Endothelial cell of umbilical vein (primary cell): ENCODE results near the gene UGGT2. TPM values are rescaled to one million over a fixed set of nuclear protein-coding genes. Genes with fewer than 3 reads are reported as not detected.

Experiments used
- BruUV-seq: library from RNA; stranded (reverse); fragments of 400-500 nt; replicated peaks from 2 replicates; lab custom pipeline; 2021; lab: Mats Ljungman, UMichigan
- CTCF ChIA-PET: fragments of 300-600, 350-600 bp; sonication (Branson Sonifier 250); formaldehyde crosslinking; loops from one replicate; lab custom pipeline; 2021; ENCODE audit warnings: antibody characterized with exemption, inconsistent platforms; lab: Charles Lee
- POLR2A ChIA-PET: fragments of 300-600, 350-600 bp; sonication (Branson Sonifier 250); formaldehyde crosslinking; loops from one replicate; lab custom pipeline; 2021; ENCODE audit warnings: antibody characterized with exemption, inconsistent platforms; lab: Charles Lee
- DNase-seq: peaks from one replicate; pipeline ENCODE4 v3.0.0-alpha.2; 2011; ENCODE audit warnings: low read depth, low spot score
- FAIRE-seq: peaks from 2 replicates; lab custom pipeline; 2011; peaks lifted over from hg19 to GRCh38; lab: Jason Lieb, UNC
- H2AFZ ChIP-seq: 2 replicates; pipeline ENCODE4 v1.6.0; 2012; ENCODE audit warnings: low read depth, low read length, control low read depth, inconsistent platforms
- H3K27ac ChIP-seq: 2 replicates; pipeline ENCODE4 v1.5.1; 2011; ENCODE audit warnings: low read depth, mild to moderate bottlenecking, control low read depth, low read length, moderate library complexity; ENCODE audit not compliant: insufficient read depth
- H3K27me3 ChIP-seq, 2 experiments: 2 replicates each; pipeline versions ENCODE4 v1.6.0 to v1.6.1; 2011; ENCODE audit warnings: low read length in 2 of 2, mixed read lengths in 1 of 2; ENCODE audit not compliant: control insufficient read depth in 2 of 2, insufficient read depth in 2 of 2
- H3K36me3 ChIP-seq, 2 experiments: 2 replicates in 1 of 2; 3 replicates in 1 of 2; pipeline ENCODE4 v1.5.1; 2011; ENCODE audit warnings: low read length in 2 of 2, mild to moderate bottlenecking in 1 of 2, moderate library complexity in 1 of 2; ENCODE audit not compliant: control insufficient read depth in 2 of 2, insufficient read depth in 2 of 2; ENCODE audit errors: extremely low read depth in 1 of 2
- H3K4me1 ChIP-seq: 3 replicates; pipeline ENCODE4 v1.5.1; 2011; ENCODE audit warnings: mild to moderate bottlenecking, low read length; ENCODE audit not compliant: control insufficient read depth, insufficient read depth; ENCODE audit errors: extremely low read depth
- H3K4me2 ChIP-seq: 2 replicates; pipeline ENCODE4 v1.6.1; 2011; ENCODE audit warnings: low read length, control low read depth, mixed read lengths; ENCODE audit not compliant: insufficient read depth
- H3K4me3 ChIP-seq, 3 experiments: fragments of 200-600 bp in 1 of 3; sonication (generic), shearing (Covaris generic) in 1 of 3; replicated peaks in 1 of 3; 2 replicates each; pipeline ENCODE4 v1.5.1; 2011 to 2016; ENCODE audit warnings: control low read depth in 3 of 3, low read length in 3 of 3, mild to moderate bottlenecking in 2 of 3, inconsistent platforms in 1 of 3, low read depth in 1 of 3, moderate library complexity in 1 of 3; ENCODE audit not compliant: insufficient read depth in 1 of 3
- H3K79me2 ChIP-seq: 2 replicates; pipeline ENCODE4 v1.6.0; 2012; ENCODE audit warnings: low read length, inconsistent platforms; ENCODE audit not compliant: control insufficient read depth, insufficient read depth
- H3K9ac ChIP-seq: replicated peaks from 2 replicates; pipeline ENCODE3; 2011; ENCODE audit warnings: low read length, control low read depth; ENCODE audit not compliant: insufficient read depth; ENCODE audit errors: extremely low read depth
- H3K9me1 ChIP-seq: replicated peaks from 3 replicates; pipeline ENCODE4 v1.6.0; 2011; ENCODE audit warnings: mild to moderate bottlenecking, low read length; ENCODE audit not compliant: control insufficient read depth, insufficient read depth; ENCODE audit errors: extremely low read depth
- H3K9me3 ChIP-seq: replicated peaks from 2 replicates; pipeline ENCODE4 v1.5.1; 2012; ENCODE audit warnings: low read length, inconsistent platforms; ENCODE audit not compliant: control insufficient read depth, insufficient read depth
- H4K20me1 ChIP-seq: replicated peaks from 2 replicates; pipeline ENCODE3; 2011; ENCODE audit warnings: mild to moderate bottlenecking, low read length; ENCODE audit not compliant: control insufficient read depth, insufficient read depth; ENCODE audit errors: extremely low read depth
- CTCF ChIP-seq, 2 donors: IDR thresholded peaks; 1 replicate in 1 of 2; 2 replicates in 1 of 2; pipeline ENCODE4 v1.5.1; 2011; ENCODE audit warnings: low read length in 2 of 2, mild to moderate bottlenecking in 2 of 2, moderate library complexity in 2 of 2, control low read depth in 1 of 2, inconsistent platforms in 1 of 2, low read depth in 1 of 2; ENCODE audit not compliant: insufficient read depth in 1 of 2; ENCODE audit errors: extremely low read depth in 1 of 2
- EZH2 ChIP-seq: IDR thresholded peaks from 2 replicates; pipeline ENCODE4 v1.6.1; 2012; ENCODE audit warnings: borderline replicate concordance, low read depth, mild to moderate bottlenecking, moderate library complexity, low read length, inconsistent platforms; ENCODE audit not compliant: severe bottlenecking
- FOS ChIP-seq: IDR thresholded peaks from 2 replicates; pipeline ENCODE4 v1.6.1; 2011; ENCODE audit warnings: mild to moderate bottlenecking, low read length, moderate library complexity, borderline replicate concordance; ENCODE audit not compliant: insufficient read depth
- GATA2 ChIP-seq: IDR thresholded peaks from 2 replicates; pipeline ENCODE4 v1.7.0; 2011; ENCODE audit warnings: low read depth, mild to moderate bottlenecking, moderate library complexity, mixed read lengths, low read length; ENCODE audit not compliant: insufficient read length, insufficient read depth
- JUN ChIP-seq: IDR thresholded peaks from 2 replicates; pipeline ENCODE4 v1.6.1; 2011; ENCODE audit warnings: borderline replicate concordance, low read depth; ENCODE audit not compliant: insufficient read length, insufficient read depth
- MAX ChIP-seq: IDR thresholded peaks from 2 replicates; pipeline ENCODE4 v1.6.1; 2011; ENCODE audit not compliant: insufficient read depth, insufficient read length
- MYC ChIP-seq: IDR thresholded peaks from one replicate; pipeline ENCODE4 v1.6.1; 2011; ENCODE audit warnings: mild to moderate bottlenecking, low read depth, low read length
- POLR2A ChIP-seq: IDR thresholded peaks from 2 replicates; pipeline ENCODE4 v1.6.1; 2012; ENCODE audit warnings: low read depth, mild to moderate bottlenecking, control low read depth, low read length
- POLR2AphosphoS5 ChIP-seq: IDR thresholded peaks from 2 replicates; pipeline ENCODE4 v1.6.1; 2012; ENCODE audit warnings: low read depth, mild to moderate bottlenecking, control low read depth, low read length, moderate library complexity; ENCODE audit not compliant: insufficient read depth
- dilution Hi-C: fragments of 300-500 bp; cut with MboI; formaldehyde crosslinking; loops from one replicate; pipeline ENCODE4 v1.15.0; 2019; ENCODE audit warnings: low sequenced_read_pairs; ENCODE audit not compliant: extremely low pct_ligation_motif_present
- intact Hi-C: fragments of 100-400 bp; cut with micrococcal nuclease; formaldehyde crosslinking; loops from one replicate; pipeline ENCODE4 v1.10.0; 2022
- polyA plus RNA-seq, 4 experiments: library from polyadenylated mRNA; depleted of rRNA in 3 of 4; stranded (reverse) in 3 of 4; unstranded in 1 of 4; fragments of >200 nt; gene quantifications; 2 replicates each; pipeline versions ENCODE4 v1.2.1 to v1.2.3, GENCODE V29; 2011 to 2012; ENCODE audit warnings: missing spikeins in 1 of 4
- total RNA-seq: library from RNA; stranded (reverse); gene quantifications from 2 replicates; pipeline ENCODE4 v1.2.3, GENCODE V29; 2021

UGGT2 gene
- total and polyA plus RNA-seq, 2 donors (not counting 3 experiments of a cell fraction or from before 2014, with no cell fraction given) = 4.6 to 25.1 TPM

- CTCF ChIA-PET = interaction anchor here (1.1 kb wide), 1 partner anchor 73 kb away, joined by 3 read pairs; no protein-coding TSS in a partner anchor
- dilution Hi-C loops = no loop called here
- intact Hi-C loops = no loop called here
These were observed 146.2 kb downstream of the UGGT2 start for GRCh38 chr13:95906999-95907398.

More at GRCh38 chr13:95906999-95907398, 146.2 kb downstream of the UGGT2 start:
- no peaks in the 10 kb centered on the region for H4K20me1 ChIP-seq
- H3K9me1 ChIP-seq = no peaks in the 10 kb centered on the region
- no peak overlapping the region for H3K4me3 ChIP-seq
- no peaks in the 10 kb centered on the region for H3K27me3 ChIP-seq
- H3K4me1 ChIP-seq = no peaks in the 10 kb centered on the region
- POLR2A ChIA-PET = no interaction called here
- no TSS peak for BruUV-seq
- no peaks in the 10 kb centered on the region for H3K36me3 ChIP-seq
- no peak overlapping the region for H3K4me2 ChIP-seq
- H3K9ac ChIP-seq = no peak overlapping the region
- FAIRE-seq = no peak
- no peak for DNase-seq
- H3K79me2 ChIP-seq = no peaks in the 10 kb centered on the region
- no peak overlapping the region for H3K27ac ChIP-seq
- H3K9me3 ChIP-seq = no peaks in the 10 kb centered on the region
- TF ChIP-seq MAX (no peak), EZH2 (no peak), JUN (no peak), GATA2 (no peak), CTCF (IDR thresholded peaks at IDR 0.05; ENCODE audit: extremely low read depth in 1 of 2, insufficient read depth in 1 of 2, low read depth in 1 of 2, low read length in 2 of 2) (no peak), MYC (no peak), POLR2AphosphoS5 (no peak), FOS (no peak), POLR2A (no peak)
- no peak overlapping the region for H2AFZ ChIP-seq
